ENCODE results near the gene NECTIN4. TPM values are rescaled to one million over a fixed set of nuclear protein-coding genes. Genes with fewer than 3 reads are reported as not detected.
A peak's percentile ranks its signal among the peaks of the same experiment; 100 is the strongest.

NECTIN4 gene
- total RNA-seq, 2 experiments from 2014 or later = not detected

DNA sequence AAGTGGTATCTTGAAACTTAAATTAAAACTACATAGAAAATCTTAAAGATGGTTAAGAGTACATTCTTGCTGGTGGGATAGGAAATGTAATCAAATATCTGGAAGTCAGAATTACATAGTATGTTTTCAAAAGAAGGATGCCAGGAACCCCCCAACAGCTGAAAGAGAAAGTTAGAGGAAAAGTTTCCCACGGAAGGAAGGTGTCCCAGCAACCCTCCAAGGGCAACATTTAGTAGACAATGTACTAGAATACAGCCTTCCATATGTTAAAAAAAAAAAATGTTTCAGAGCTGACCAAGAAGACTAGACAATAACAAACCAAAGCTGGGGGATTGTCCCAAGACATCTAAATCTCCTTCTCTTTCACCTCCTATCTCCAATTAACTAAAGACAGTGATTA is 40.9 kb upstream of the NECTIN4 start:
- Histone ChIP-seq H3K27ac (ENCODE audit: low read depth, low read length, poor library complexity, severe bottlenecking) (no peak overlapping the region), H3K4me2 (ENCODE audit: low read length) (peak overlapping the region; percentile 85), H3K9me2 (ENCODE audit: insufficient read depth, low read length) (no peaks in the 10 kb centered on the region), H3K79me2 (ENCODE audit: insufficient read depth, low read depth, low read length) (peaks cover 28% of the 10 kb centered on the region; the same call in 1 of the 2 replicates), H3K4me1 (ENCODE audit: insufficient read depth, low read length, poor library complexity, severe bottlenecking) (peaks cover 24% of the 10 kb centered on the region), H4K20me1 (ENCODE audit: insufficient read depth, low read length) (no peaks in the 10 kb centered on the region), H3K36me3 (ENCODE audit: insufficient read depth, low read length) (peaks cover 53% of the 10 kb centered on the region), H2AFZ (ENCODE audit: low read length) (no peak overlapping the region), H3K4me3 (ENCODE audit: low read depth, low read length, poor library complexity, severe bottlenecking) (no peak overlapping the region), H3K9me3 (ENCODE audit: low read length) (no peaks in the 10 kb centered on the region)
- POLR2A ChIA-PET = no interaction called here
- TF ChIP-seq, protein P1, sequence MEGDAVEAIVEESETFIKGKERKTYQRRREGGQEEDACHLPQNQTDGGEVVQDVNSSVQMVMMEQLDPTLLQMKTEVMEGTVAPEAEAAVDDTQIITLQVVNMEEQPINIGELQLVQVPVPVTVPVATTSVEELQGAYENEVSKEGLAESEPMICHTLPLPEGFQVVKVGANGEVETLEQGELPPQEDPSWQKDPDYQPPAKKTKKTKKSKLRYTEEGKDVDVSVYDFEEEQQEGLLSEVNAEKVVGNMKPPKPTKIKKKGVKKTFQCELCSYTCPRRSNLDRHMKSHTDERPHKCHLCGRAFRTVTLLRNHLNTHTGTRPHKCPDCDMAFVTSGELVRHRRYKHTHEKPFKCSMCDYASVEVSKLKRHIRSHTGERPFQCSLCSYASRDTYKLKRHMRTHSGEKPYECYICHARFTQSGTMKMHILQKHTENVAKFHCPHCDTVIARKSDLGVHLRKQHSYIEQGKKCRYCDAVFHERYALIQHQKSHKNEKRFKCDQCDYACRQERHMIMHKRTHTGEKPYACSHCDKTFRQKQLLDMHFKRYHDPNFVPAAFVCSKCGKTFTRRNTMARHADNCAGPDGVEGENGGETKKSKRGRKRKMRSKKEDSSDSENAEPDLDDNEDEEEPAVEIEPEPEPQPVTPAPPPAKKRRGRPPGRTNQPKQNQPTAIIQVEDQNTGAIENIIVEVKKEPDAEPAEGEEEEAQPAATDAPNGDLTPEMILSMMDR (conservative IDR thresholded peaks at IDR 0.05; ENCODE audit: low read length) = no peak
- TF ChIP-seq EZH2phosphoT487 (IDR thresholded peaks at IDR 0.05; ENCODE audit: borderline replicate concordance, low read depth, low read length) = no peak
- CTCF ChIA-PET (ENCODE audit: unreplicated experiment) = no interaction called here
- no TSS peak for BruUV-seq (replicated peaks)
- no peak for DNase-seq (ENCODE audit: low spot score)
- intact Hi-C loops (cut with micrococcal nuclease; ENCODE audit: unreplicated experiment) = no loop called here

DNA sequence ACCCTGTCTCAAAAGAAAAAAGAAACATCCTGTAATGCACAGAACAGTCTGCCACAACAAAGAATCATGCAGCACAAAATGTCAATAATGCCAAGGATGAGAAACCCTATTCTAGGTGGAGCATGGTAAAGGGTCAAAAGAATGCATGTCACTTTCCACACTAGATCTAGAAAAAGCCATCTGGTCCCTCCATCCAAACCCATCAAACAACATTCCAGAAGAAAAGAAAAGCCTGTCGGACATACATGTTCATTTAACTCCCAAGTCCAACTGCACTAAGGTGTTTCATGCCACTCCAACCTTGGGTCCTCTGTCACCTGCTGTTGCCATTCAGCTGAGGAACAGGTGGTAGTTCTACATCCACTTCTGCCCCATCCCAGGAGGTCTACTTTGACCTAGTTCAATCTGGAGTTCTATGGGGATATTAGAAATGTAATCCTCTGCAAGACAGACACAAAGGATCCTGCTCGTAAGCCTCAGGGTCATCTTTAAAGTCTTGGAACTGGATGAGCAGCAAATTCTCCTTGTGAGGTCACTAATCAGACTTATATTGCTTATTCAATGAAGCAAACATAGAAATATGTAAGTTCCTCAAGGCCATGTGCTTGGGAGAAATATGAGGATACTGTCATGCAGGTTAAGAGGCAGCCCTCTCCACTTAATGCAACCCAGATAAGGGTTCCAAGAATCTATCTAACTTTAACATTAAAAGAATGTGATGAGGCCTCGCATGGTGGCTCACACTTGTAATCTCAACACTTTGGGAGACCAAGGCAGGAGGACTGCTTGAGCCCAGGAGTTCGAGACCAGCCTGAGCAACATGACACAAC is 39.4 kb upstream of the NECTIN4 start:
- no TSS peak for BruUV-seq (replicated peaks)
- H3K79me2 ChIP-seq (ENCODE audit: insufficient read depth, low read depth, low read length) = peaks cover 26% of the 10 kb centered on the region; the same call in 1 of the 2 replicates
- intact Hi-C loops (cut with micrococcal nuclease; ENCODE audit: unreplicated experiment) = no loop called here
- ChIA-PET POLR2A (interaction anchor here (0.6 kb wide), 1 partner anchor 103 kb away, joined by 5 read pairs; no protein-coding TSS in a partner anchor), CTCF (ENCODE audit: unreplicated experiment) (interaction anchor here (0.9 kb wide), 1 partner anchor 127 kb away, joined by 4 read pairs; no protein-coding TSS in a partner anchor)
- H3K4me3 ChIP-seq (ENCODE audit: low read depth, low read length, poor library complexity, severe bottlenecking) = no peak overlapping the region
- peaks cover 68% of the 10 kb centered on the region for H3K36me3 ChIP-seq (ENCODE audit: insufficient read depth, low read length)
- no peaks in the 10 kb centered on the region for H3K9me2 ChIP-seq (ENCODE audit: insufficient read depth, low read length)
- no peak for DNase-seq (ENCODE audit: low spot score)
- H3K27ac ChIP-seq (ENCODE audit: low read depth, low read length, poor library complexity, severe bottlenecking) = no peak overlapping the region
- no peaks in the 10 kb centered on the region for H4K20me1 ChIP-seq (ENCODE audit: insufficient read depth, low read length)
- H3K4me2 ChIP-seq (ENCODE audit: low read length) = no peak overlapping the region
- H3K4me1 ChIP-seq (ENCODE audit: insufficient read depth, low read length, poor library complexity, severe bottlenecking) = peaks cover 23% of the 10 kb centered on the region
- H3K9me3 ChIP-seq (ENCODE audit: low read length) = no peaks in the 10 kb centered on the region
- no peak overlapping the region for H2AFZ ChIP-seq (ENCODE audit: low read length)
- no peak for TF ChIP-seq EZH2phosphoT487 (IDR thresholded peaks at IDR 0.05; ENCODE audit: borderline replicate concordance, low read depth, low read length)
- TF ChIP-seq, protein P1 (conservative IDR thresholded peaks at IDR 0.05; ENCODE audit: low read length) = no peak

DNA sequence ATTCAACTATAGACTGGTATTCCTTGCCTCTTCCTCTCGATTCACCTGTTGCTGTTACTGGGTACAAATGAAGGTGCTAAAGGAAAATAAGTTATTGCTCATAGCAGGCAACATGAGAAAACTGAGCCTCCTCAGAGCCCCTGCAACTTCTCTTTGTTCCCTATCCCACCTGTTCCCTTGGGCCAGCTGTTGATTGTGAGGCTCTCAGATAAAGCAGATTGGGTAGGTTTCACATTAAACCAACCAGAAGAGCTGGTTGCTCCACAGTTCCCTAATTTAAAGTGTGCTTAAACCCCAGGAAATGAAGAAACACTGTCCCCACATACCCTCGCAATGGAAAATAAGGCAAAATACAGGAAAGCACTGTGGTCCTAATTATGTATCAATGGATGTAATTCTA is 38.3 kb upstream of the NECTIN4 start:
- CTCF ChIA-PET (ENCODE audit: unreplicated experiment) = interaction anchor here (0.6 to 0.9 kb wide), 2 partner anchors 12 to 58 kb away, joined by 3 to 6 read pairs; no protein-coding TSS in a partner anchor
- Histone ChIP-seq H3K9me2 (ENCODE audit: insufficient read depth, low read length) (no peaks in the 10 kb centered on the region), H3K4me2 (ENCODE audit: low read length) (no peak overlapping the region), H3K27ac (ENCODE audit: low read depth, low read length, poor library complexity, severe bottlenecking) (no peak overlapping the region), H2AFZ (ENCODE audit: low read length) (no peak overlapping the region), H3K4me1 (ENCODE audit: insufficient read depth, low read length, poor library complexity, severe bottlenecking) (peaks cover 19% of the 10 kb centered on the region), H3K4me3 (ENCODE audit: low read depth, low read length, poor library complexity, severe bottlenecking) (no peak overlapping the region), H3K36me3 (ENCODE audit: insufficient read depth, low read length) (peaks cover 77% of the 10 kb centered on the region), H3K9me3 (ENCODE audit: low read length) (no peaks in the 10 kb centered on the region), H4K20me1 (ENCODE audit: insufficient read depth, low read length) (no peaks in the 10 kb centered on the region), H3K79me2 (ENCODE audit: insufficient read depth, low read depth, low read length) (peaks cover 18% of the 10 kb centered on the region; the same call in 1 of the 2 replicates)
- intact Hi-C loops (cut with micrococcal nuclease; ENCODE audit: unreplicated experiment) = no loop called here
- TF ChIP-seq EZH2phosphoT487 (IDR thresholded peaks at IDR 0.05; ENCODE audit: borderline replicate concordance, low read depth, low read length) = no peak
- TF ChIP-seq, protein P1 (conservative IDR thresholded peaks at IDR 0.05; ENCODE audit: low read length) = no peak
- no TSS peak for BruUV-seq (replicated peaks)
- POLR2A ChIA-PET = interaction anchor here (0.6 to 1.6 kb wide), 4 partner anchors 9 to 102 kb away, joined by 3 to 6 read pairs (median 4); no protein-coding TSS in a partner anchor
- DNase-seq (ENCODE audit: low spot score) = no peak
